ENCODE measurements around the gene TAS1R3. TPM values are rescaled to one million over a fixed set of nuclear protein-coding genes. Genes with fewer than 3 reads are reported as not detected.

The TAS1R3 gene
- total and polyA plus RNA-seq, 4 donors: 0.19 to 0.36 (median 0.33) TPM; not detected in 1

- TF ChIP-seq EGR1 (IDR thresholded peaks at IDR 0.05; ENCODE audit: low read depth in 2 of 2): peak in 1 of 2 donors; percentile 69
- TF ChIP-seq MAX (IDR thresholded peaks at IDR 0.05): no peak
- Histone ChIP-seq H3K27me3 (ENCODE audit: control insufficient read depth in 4 of 4, insufficient read depth in 4 of 4, low read length in 3 of 4) (no peaks in the 10 kb centered on the region), H3K27ac (ENCODE audit: low read depth in 1 of 2, low read length in 2 of 2) (peak overlapping the region; percentile 49 to 67), H3K36me3 (ENCODE audit: control insufficient read depth in 4 of 4, insufficient read depth in 3 of 4, low read depth in 1 of 4, low read length in 3 of 4) (peaks cover 0 to 12% (median 5%) of the 10 kb centered on the region in 4 donors), H3K9me3 (ENCODE audit: control insufficient read depth in 4 of 4, low read length in 3 of 4) (no peaks in the 10 kb centered on the region), H3K4me1 (ENCODE audit: control insufficient read depth in 4 of 4, insufficient read depth in 4 of 4, low read length in 3 of 4) (peaks cover 6 to 22% (median 15%) of the 10 kb centered on the region in 4 donors), H3K4me3 (ENCODE audit: low read depth in 1 of 3, low read length in 3 of 3) (no peak overlapping the region), H3K9ac (ENCODE audit: low read depth in 1 of 2, low read length in 2 of 2) (no peak overlapping the region)
- WGBS: 78% methylated on average over 57 of the region's 57 CpGs
- DNase-seq (ENCODE audit: low spot score): no peak
Measured at GRCh38 chr1:1332031-1332755, 1.1 kb downstream of the TAS1R3 start.

GRCh38 chr1:1332774-1333480, 1.8 kb downstream of the TAS1R3 start:
- Histone ChIP-seq H3K9me3 (ENCODE audit: control insufficient read depth in 4 of 4, low read length in 3 of 4) (no peaks in the 10 kb centered on the region), H3K27me3 (ENCODE audit: control insufficient read depth in 4 of 4, insufficient read depth in 4 of 4, low read length in 3 of 4) (no peaks in the 10 kb centered on the region), H3K4me1 (ENCODE audit: control insufficient read depth in 4 of 4, insufficient read depth in 4 of 4, low read length in 3 of 4) (peaks cover 6 to 22% (median 15%) of the 10 kb centered on the region in 4 donors), H3K27ac (ENCODE audit: low read depth in 1 of 2, low read length in 2 of 2) (peak overlapping the region; percentile 49 to 67), H3K36me3 (ENCODE audit: control insufficient read depth in 4 of 4, insufficient read depth in 3 of 4, low read depth in 1 of 4, low read length in 3 of 4) (peaks cover 0 to 10% (median 2%) of the 10 kb centered on the region in 4 donors), H3K9ac (ENCODE audit: low read depth in 1 of 2, low read length in 2 of 2) (no peak overlapping the region), H3K4me3 (ENCODE audit: low read depth in 1 of 3, low read length in 3 of 3) (no peak overlapping the region)
- no peak for DNase-seq (ENCODE audit: low spot score)
- WGBS: 55% methylated on average over 48 of the region's 48 CpGs
- TF ChIP-seq ATF3 (IDR thresholded peaks at IDR 0.05): no peak
- no peak for TF ChIP-seq TAF1 (conservative IDR thresholded peaks at IDR 0.05)
- TF ChIP-seq HNF4A (conservative IDR thresholded peaks at IDR 0.05): peak in 1 of 2 donors; percentile 52
- TF ChIP-seq EGR1 (IDR thresholded peaks at IDR 0.05; ENCODE audit: low read depth in 2 of 2): peak in 1 of 2 donors; percentile 39
- no peak for TF ChIP-seq JUND (IDR thresholded peaks at IDR 0.05)
- TF ChIP-seq HNF4G (IDR thresholded peaks at IDR 0.05): no peak
- no peak for TF ChIP-seq SP1 (IDR thresholded peaks at IDR 0.05)
- peak in 1 of 2 donors; percentile 39 for TF ChIP-seq GABPA (IDR thresholded peaks at IDR 0.05 in 1 of 2, conservative IDR thresholded peaks at IDR 0.05 in 1 of 2)
- TF ChIP-seq REST (IDR thresholded peaks at IDR 0.05): no peak
- TF ChIP-seq ZBTB33 (IDR thresholded peaks at IDR 0.05): no peak
- TF ChIP-seq RAD21 (IDR thresholded peaks at IDR 0.05): no peak
- no peak for TF ChIP-seq RXRA (IDR thresholded peaks at IDR 0.05)
- TF ChIP-seq FOXA2 (IDR thresholded peaks at IDR 0.05): no peak

All from liver (tissue), 9 donors.